ENCODE measurements around the gene ST7. TPM values are rescaled to one million over a fixed set of nuclear protein-coding genes. Genes with fewer than 3 reads are reported as not detected.
A peak's percentile ranks its signal among the peaks of the same experiment; 100 is the strongest.

Gene ST7
- total and polyA plus RNA-seq, 2 experiments from 2014 or later = 31.2 to 38.5 TPM

- DNase-seq (ENCODE audit: low spot score) = no peak
- Histone ChIP-seq H3K27me3 (no peaks in the 10 kb centered on the region), H4K20me1 (ENCODE audit: insufficient read depth, poor library complexity, severe bottlenecking) (no peaks in the 10 kb centered on the region), H3K4me1 (ENCODE audit: insufficient read depth) (no peaks in the 10 kb centered on the region), H3K36me3 (replicated peaks; ENCODE audit: insufficient read depth, low read depth) (no peaks in the 10 kb centered on the region), H3K9me3 (ENCODE audit: low read depth) (no peaks in the 10 kb centered on the region), H3K4me2 (no peak overlapping the region), H3K9me2 (replicated peaks; ENCODE audit: insufficient read depth) (no peaks in the 10 kb centered on the region), H3K27ac (no peak overlapping the region), H3K79me2 (peaks cover 49% of the 10 kb centered on the region), H2AFZ (no peak overlapping the region), H3K4me3 (no peak overlapping the region)
- 89% methylated on average over 2 of the region's 2 CpGs for WGBS (ENCODE audit: low lambda C conversion rate, missing lambda C conversion rate)
- TF ChIP-seq, protein P1, sequence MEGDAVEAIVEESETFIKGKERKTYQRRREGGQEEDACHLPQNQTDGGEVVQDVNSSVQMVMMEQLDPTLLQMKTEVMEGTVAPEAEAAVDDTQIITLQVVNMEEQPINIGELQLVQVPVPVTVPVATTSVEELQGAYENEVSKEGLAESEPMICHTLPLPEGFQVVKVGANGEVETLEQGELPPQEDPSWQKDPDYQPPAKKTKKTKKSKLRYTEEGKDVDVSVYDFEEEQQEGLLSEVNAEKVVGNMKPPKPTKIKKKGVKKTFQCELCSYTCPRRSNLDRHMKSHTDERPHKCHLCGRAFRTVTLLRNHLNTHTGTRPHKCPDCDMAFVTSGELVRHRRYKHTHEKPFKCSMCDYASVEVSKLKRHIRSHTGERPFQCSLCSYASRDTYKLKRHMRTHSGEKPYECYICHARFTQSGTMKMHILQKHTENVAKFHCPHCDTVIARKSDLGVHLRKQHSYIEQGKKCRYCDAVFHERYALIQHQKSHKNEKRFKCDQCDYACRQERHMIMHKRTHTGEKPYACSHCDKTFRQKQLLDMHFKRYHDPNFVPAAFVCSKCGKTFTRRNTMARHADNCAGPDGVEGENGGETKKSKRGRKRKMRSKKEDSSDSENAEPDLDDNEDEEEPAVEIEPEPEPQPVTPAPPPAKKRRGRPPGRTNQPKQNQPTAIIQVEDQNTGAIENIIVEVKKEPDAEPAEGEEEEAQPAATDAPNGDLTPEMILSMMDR (IDR thresholded peaks at IDR 0.05; ENCODE audit: poor library complexity) = no peak
- no peak for TF ChIP-seq EZH2phosphoT487 (IDR thresholded peaks at IDR 0.05; ENCODE audit: low read depth, severe bottlenecking, unreplicated experiment)
- no peak for TF ChIP-seq EZH2 (IDR thresholded peaks at IDR 0.05; ENCODE audit: borderline replicate concordance)
These were observed 28.6 kb downstream of the ST7 start for GRCh38 chr7:116981939-116982338.

- H3K9me2 ChIP-seq (replicated peaks; ENCODE audit: insufficient read depth) = no peaks in the 10 kb centered on the region
- no peaks in the 10 kb centered on the region for H3K9me3 ChIP-seq (ENCODE audit: low read depth)
- no peak overlapping the region for H3K4me3 ChIP-seq
- no peaks in the 10 kb centered on the region for H3K27me3 ChIP-seq
- no peaks in the 10 kb centered on the region for H4K20me1 ChIP-seq (ENCODE audit: insufficient read depth, poor library complexity, severe bottlenecking)
- no peaks in the 10 kb centered on the region for H3K36me3 ChIP-seq (replicated peaks; ENCODE audit: insufficient read depth, low read depth)
- 63% methylated on average over 2 of the region's 2 CpGs for WGBS (ENCODE audit: low lambda C conversion rate, missing lambda C conversion rate)
- H2AFZ ChIP-seq = no peak overlapping the region
- DNase-seq (ENCODE audit: low spot score) = no peak
- H3K27ac ChIP-seq = no peak overlapping the region
- H3K4me2 ChIP-seq = no peak overlapping the region
- TF ChIP-seq EZH2 (IDR thresholded peaks at IDR 0.05; ENCODE audit: borderline replicate concordance) = no peak
- TF ChIP-seq, protein P1 (IDR thresholded peaks at IDR 0.05; ENCODE audit: poor library complexity) = no peak
- TF ChIP-seq EZH2phosphoT487 (IDR thresholded peaks at IDR 0.05; ENCODE audit: low read depth, severe bottlenecking, unreplicated experiment) = no peak
- no peaks in the 10 kb centered on the region for H3K4me1 ChIP-seq (ENCODE audit: insufficient read depth)
- peaks cover 58% of the 10 kb centered on the region for H3K79me2 ChIP-seq
These were observed 31.2 kb downstream of the ST7 start for GRCh38 chr7:116984511-116984910.

DNA sequence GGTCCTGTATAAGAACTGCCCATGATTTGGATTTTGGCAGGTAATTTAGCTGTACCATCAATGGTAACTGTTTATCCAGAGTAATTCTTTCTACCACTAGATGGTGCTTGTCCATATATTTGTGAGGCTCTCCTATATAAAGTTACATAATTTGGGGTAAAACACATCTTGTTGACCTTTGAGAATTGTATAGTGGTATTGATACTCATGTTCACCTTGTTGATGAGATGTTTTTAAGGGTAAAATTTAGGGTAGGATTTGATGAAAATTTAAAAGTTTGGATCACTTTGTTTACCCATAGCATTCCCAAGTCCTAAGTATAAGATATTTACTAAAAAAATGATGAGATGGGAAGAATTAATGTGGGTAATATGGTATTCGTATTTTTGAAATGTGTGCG, 31.6 kb downstream of the ST7 start:
- no peaks in the 10 kb centered on the region for H4K20me1 ChIP-seq (ENCODE audit: insufficient read depth, poor library complexity, severe bottlenecking)
- H3K36me3 ChIP-seq (replicated peaks; ENCODE audit: insufficient read depth, low read depth) = no peaks in the 10 kb centered on the region
- WGBS (ENCODE audit: low lambda C conversion rate, missing lambda C conversion rate) = 53% methylated on average over 2 of the region's 2 CpGs
- H3K27me3 ChIP-seq = no peaks in the 10 kb centered on the region
- H3K4me2 ChIP-seq = no peak overlapping the region
- TF ChIP-seq EZH2 (IDR thresholded peaks at IDR 0.05; ENCODE audit: borderline replicate concordance) = no peak
- TF ChIP-seq, protein P1 (IDR thresholded peaks at IDR 0.05; ENCODE audit: poor library complexity) = peak; percentile 74
- TF ChIP-seq EZH2phosphoT487 (IDR thresholded peaks at IDR 0.05; ENCODE audit: low read depth, severe bottlenecking, unreplicated experiment) = no peak
- H3K9me3 ChIP-seq (ENCODE audit: low read depth) = no peaks in the 10 kb centered on the region
- no peak overlapping the region for H2AFZ ChIP-seq
- H3K79me2 ChIP-seq = peaks cover 58% of the 10 kb centered on the region
- H3K4me3 ChIP-seq = no peak overlapping the region
- H3K4me1 ChIP-seq (ENCODE audit: insufficient read depth) = no peaks in the 10 kb centered on the region
- peak; percentile 11 for DNase-seq (ENCODE audit: low spot score)
- H3K27ac ChIP-seq = no peak overlapping the region
- no peaks in the 10 kb centered on the region for H3K9me2 ChIP-seq (replicated peaks; ENCODE audit: insufficient read depth)

DNA sequence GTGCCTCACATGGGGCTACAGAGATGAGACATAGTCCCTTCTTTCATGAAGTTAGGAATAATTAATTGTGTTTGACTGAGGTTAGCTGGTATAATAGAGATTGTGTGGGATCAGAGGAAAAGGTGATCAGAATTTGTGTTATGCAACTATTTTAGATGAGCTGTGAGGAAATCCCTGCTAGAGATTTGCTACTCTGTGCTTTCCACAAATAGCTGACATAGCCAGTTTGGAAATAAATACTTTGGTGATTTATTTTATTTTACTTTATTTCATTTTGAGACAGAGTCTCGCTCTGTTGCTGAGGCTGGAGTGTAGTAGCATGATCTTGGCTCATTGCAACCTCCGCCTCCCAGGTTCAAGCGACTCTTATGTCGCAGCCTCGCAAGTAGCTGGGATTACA, 32.3 kb downstream of the ST7 start:
- TF ChIP-seq, protein P1 (IDR thresholded peaks at IDR 0.05; ENCODE audit: poor library complexity) = no peak
- peaks cover 65% of the 10 kb centered on the region for H3K79me2 ChIP-seq
- no peaks in the 10 kb centered on the region for H3K27me3 ChIP-seq
- H3K4me2 ChIP-seq = no peak overlapping the region
- no peaks in the 10 kb centered on the region for H3K4me1 ChIP-seq (ENCODE audit: insufficient read depth)
- no peak for DNase-seq (ENCODE audit: low spot score)
- no peak overlapping the region for H3K4me3 ChIP-seq
- 95% methylated on average over 5 of the region's 5 CpGs for WGBS (ENCODE audit: low lambda C conversion rate, missing lambda C conversion rate)
- no peaks in the 10 kb centered on the region for H3K36me3 ChIP-seq (replicated peaks; ENCODE audit: insufficient read depth, low read depth)
- H3K27ac ChIP-seq = no peak overlapping the region
- H3K9me3 ChIP-seq (ENCODE audit: low read depth) = no peaks in the 10 kb centered on the region
- H4K20me1 ChIP-seq (ENCODE audit: insufficient read depth, poor library complexity, severe bottlenecking) = no peaks in the 10 kb centered on the region
- no peaks in the 10 kb centered on the region for H3K9me2 ChIP-seq (replicated peaks; ENCODE audit: insufficient read depth)
- no peak overlapping the region for H2AFZ ChIP-seq

Data from hepatocyte (in vitro differentiated cells).